Epidermal melanocyte (primary cell): ENCODE data around the gene COPG2.
"Not testable (repeated sequence)": the region's sequence is repeated elsewhere in the genome, so short reads cannot be mapped to it uniquely, and the experiment has no call there.

Experiments
- DNase-seq: peaks from one replicate; pipeline ENCODE4 v3.0.0; 2011; ENCODE audit warnings: low spot score; ENCODE audit not compliant: insufficient read length

COPG2 gene, protein sequence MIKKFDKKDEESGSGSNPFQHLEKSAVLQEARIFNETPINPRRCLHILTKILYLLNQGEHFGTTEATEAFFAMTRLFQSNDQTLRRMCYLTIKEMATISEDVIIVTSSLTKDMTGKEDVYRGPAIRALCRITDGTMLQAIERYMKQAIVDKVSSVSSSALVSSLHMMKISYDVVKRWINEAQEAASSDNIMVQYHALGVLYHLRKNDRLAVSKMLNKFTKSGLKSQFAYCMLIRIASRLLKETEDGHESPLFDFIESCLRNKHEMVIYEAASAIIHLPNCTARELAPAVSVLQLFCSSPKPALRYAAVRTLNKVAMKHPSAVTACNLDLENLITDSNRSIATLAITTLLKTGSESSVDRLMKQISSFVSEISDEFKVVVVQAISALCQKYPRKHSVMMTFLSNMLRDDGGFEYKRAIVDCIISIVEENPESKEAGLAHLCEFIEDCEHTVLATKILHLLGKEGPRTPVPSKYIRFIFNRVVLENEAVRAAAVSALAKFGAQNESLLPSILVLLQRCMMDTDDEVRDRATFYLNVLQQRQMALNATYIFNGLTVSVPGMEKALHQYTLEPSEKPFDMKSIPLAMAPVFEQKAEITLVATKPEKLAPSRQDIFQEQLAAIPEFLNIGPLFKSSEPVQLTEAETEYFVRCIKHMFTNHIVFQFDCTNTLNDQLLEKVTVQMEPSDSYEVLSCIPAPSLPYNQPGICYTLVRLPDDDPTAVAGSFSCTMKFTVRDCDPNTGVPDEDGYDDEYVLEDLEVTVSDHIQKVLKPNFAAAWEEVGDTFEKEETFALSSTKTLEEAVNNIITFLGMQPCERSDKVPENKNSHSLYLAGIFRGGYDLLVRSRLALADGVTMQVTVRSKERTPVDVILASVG

DNA sequence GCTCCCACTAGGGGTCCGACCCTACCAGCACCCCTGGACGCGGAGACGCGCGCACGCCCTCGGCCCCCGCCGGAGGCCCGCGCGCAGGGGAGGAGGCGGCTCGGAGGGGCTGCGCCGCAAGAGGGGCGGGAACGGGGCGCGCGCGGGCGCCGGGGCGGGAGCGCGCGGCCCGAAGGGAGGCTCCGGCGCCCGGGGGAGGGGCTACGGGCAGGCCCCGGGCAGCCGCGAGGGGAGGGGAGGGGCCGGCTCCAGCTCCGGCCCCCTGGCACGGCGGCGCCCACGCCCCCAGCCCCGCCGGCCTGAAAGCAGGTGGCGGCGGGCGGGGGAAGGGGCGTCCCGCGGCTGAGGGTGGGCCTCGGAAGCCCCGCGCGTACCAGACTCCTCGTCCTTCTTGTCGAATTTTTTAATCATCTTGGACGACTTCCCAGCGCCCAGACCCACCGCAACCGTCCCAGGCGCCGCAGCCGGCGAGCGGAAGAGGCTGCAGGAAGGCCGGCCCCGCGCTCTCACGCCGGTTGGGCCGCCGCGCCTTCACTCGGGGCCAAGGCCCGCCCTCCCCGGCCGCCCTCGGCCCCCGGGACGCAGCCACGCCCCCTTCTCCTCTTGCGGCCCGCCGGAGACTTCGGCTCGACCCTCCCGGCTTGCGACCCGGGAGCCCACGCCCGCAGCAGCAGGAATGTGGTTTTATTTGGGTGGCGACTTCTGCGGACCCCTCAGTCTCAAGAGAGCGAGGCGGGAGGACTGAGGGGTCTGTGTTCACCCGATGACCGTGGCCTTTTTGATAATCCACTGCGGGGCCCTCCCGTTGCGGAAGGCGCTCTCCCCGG is at the start of gene COPG2:
TSS of gene COPG2 (minus strand) at position 491 of the 827 bp plus-strand sequence. CDS start at position 411, 80 bp downstream.
- DNase-seq = peak; percentile 92

DNA sequence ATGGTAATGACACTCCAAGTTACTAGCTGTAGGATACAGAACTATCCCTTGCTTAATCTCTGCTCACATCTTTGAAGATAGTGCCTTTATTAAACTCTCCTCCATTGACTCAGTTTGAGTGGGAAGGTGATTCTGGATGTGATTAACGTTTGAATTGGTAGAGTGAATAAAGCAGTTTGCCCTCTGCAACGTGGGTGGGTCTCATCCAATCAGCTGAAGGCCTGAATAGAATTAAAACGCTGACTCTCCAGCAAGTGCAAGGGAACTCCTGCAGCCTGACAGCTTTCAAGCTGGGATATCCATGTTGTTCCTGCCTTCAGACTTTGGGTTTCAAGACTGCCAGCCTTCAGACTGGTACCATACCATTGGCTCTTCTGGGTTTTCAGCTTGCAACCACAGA is 43.9 kb upstream of the COPG2 start:
- DNase-seq = no peak

DNA sequence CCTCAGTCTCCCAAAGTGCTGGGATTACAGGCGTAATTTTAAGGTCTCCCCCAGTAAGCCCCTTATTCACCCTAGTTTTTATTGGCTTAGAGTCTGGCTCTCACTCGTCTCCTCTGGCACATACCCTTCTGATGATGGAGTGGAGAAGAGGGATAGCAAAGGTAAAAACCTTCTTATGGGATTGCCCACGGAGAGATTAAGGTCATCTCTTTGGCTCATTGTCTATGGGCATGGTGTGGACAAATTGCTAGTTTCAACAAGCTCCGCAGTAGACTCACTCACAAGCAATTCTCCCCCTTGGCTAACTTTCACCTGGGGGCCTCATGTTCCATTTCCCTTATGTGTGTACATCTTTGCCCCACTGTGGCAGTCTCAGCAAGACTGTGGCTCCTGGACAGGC is 40.2 kb upstream of the COPG2 start:
- DNase-seq = no peak

DNA sequence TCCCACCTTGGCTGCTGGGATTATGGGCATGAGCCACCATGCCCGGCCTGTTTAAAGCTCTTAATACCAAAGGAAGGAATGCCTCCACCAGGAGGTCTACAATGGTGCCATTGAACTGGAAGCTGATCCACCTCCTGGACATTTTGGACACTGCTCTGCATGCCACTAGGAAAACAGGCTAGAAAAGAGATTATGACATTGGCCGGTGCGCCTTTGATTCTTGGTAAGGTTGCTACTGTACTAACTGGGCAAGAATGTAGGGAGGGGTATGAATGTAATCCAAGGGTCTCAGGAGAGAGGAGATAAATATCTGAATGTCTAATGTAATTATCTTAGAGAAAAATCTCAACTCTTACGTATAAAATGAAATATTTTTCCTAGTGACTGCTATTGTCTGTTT is 39.5 kb upstream of the COPG2 start:
- no peak for DNase-seq

DNA sequence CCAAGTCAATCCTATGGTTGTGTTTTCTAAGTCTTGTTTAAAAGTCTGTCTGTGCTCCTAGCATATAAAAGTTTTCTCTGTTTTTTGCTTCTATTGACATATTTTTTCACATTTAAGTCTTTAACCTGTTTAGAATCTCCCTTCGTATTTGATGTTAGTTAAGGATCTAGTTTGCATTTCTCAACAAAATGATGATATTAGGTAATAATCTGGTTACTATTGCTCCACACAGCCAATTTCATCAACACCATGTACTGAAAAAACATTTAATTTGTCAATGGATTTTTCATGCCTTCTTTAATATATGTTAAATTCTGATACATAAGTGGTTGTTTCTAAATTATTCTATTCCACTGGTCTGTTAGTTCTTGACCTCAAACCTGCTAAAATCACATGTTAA is 35.3 kb upstream of the COPG2 start:
- no peak for DNase-seq

DNA sequence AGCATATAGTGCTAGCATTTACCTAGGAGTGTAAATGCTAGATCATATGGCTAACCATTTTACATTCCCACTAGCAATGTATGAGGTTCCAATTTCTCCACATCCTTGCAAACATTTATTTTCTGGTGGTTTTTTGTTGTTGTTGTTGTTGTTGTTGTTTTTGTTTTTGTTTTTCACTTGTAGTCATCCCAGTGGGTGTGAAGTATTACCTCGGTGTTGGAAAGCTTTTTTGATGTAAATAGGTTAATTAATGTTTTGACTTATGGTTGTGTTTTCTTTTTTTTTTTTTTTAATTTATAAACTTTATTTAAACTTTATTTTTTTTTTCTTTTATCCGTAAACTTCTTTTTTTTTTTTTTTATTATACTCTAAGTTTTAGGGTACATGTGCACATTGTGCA is 33.1 kb upstream of the COPG2 start:
- no peak for DNase-seq

DNA sequence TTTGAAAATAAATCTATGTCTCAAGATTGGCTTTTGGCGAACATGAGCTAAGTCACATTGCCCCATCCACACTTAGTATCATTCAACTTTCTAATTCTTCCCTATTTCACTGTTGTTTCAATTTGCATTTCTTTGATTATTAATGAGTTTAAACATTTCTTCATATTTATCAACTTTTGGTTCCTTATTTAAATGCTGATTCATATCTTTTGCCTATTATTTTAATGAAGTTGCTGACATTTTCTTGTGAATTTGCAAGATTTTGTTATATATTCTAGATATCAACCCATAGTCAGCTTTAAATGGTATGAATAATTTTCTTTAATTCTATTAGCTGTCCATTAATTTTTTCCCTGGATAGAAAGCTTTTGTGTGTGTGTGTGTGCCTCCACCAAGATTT is 32.2 kb upstream of the COPG2 start:
- no peak for DNase-seq

DNA sequence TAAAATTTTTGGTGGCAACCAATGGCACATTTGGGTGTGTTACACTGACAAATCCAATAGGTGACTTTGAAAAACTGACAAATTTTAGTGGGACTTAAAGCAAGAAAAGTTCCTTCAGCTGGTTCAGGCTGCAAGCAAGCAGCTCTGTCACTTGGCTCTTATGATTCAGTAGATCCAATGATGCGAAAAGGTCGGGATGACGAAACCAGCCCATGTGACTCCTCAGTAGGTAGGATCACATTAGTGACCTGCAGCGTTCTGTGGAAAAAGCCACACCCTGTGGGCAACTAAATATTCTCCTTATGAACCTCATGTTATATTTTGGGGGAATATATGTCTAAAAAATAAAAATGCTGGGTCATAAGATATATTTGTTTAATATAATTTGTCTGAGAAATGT is 31.1 kb upstream of the COPG2 start:
- no peak for DNase-seq

DNA sequence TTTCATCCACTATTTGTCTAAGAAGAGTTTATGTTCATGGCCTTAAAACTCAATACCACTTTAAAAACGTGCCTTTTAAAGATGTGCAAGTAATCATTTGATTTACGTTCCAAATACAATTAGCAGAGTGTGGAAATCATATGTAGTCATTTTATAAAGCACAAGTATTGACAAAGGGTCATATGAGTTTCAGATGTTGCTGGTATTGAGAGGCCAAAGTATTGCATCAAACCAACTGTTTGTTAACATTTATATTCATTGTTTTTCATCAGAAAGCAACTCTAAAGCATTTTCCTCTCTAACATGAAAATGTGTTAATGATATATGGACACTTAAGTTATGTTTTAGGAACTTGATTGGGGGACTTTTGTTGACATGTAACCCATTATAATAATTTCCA is 29.3 kb upstream of the COPG2 start:
- DNase-seq = no peak

DNA sequence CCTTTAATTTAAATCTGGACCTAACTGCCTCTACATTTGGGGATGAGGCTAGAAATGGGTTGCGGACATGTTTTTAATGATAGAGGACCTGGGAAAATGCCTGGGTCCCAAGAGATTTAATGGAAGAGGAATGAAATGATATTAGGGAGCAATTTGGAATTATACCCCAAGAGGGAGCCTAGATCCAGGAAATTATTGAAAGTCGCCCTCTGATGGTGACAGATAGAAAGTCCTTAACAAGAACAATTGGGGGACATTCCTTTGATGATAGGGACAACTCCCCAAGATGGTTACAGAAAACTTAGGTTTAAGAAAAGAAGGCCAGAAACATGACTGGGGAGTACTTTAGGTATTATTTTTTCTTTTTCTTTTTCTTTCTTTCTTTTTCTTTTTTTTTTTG is 27.3 kb upstream of the COPG2 start:
- no peak for DNase-seq

DNA sequence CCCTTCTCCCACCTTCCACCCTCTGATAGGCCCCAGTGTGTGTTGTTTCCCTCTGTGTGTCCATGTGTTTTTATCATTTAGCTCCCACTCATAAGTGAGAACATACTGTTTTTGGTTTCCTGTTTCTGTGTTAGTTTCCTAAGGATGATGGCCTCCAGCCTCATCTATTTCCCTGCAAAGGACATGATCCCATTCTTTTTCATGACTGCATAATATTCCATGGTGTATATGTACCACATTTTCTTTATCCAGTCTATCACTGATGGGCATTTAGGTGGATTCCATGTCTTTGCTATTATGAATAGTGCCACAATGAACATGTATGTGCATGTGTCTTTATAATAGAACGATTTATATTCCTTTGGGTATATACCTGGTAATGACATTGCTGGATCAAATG is 23.8 kb upstream of the COPG2 start:
- DNase-seq = not testable (repeated sequence)

DNA sequence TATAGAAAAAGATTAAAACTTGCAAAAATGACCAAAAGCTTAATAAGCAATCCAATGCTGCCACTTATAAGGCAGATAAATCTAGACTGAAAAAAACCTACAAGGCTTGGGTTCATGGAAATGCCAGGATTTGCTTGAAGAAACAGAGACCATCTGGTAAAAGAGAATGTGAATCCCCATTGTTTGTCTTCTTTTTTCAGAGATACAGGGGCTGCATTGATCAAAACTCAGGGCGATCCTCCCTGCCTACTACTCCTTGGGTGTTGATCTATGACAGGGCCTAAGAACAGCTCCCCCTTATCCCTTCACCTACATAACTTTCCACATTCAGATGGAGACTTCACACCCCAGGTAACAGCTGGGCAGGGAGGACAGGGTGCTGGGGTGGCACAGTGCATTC is 21.1 kb upstream of the COPG2 start:
- no peak for DNase-seq

DNA sequence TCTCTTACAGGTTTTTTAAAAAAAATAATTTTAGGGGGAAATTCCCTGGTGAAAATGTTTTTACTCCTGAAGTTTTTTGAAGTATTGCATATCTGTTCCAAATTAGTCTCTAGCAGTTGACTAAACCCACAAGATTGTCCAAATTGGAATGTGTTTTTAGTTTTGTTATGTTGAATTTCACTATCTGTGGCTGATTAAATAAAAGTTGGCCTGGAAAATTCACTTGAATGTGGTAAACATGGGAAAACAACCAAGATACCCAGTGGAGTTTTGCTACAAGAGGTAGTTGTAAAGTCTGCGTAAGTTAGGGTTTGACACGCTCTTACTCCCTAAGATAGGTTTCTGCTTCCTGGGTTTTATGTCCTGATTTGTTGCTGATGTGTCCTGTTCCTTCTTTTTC is 14.5 kb upstream of the COPG2 start:
- DNase-seq = no peak

DNA sequence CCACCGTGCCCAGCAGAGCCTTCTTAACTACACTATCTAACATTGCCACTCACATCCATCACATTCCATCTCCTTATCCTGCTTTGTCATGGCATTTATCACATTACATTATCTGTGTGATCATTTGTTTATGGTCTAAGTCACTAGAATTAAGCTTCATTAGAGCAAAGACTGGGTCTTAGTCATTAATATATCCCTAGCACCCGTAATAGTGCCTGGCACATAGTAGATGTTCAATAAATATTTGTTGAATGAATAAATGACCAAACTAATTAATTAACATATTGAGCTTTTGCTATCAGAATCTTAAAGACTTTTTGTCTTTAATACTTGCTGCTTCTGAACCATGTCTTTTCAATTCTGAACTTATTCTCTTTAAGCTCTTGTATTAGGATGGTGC is 5.9 kb upstream of the COPG2 start:
- DNase-seq = no peak

DNA sequence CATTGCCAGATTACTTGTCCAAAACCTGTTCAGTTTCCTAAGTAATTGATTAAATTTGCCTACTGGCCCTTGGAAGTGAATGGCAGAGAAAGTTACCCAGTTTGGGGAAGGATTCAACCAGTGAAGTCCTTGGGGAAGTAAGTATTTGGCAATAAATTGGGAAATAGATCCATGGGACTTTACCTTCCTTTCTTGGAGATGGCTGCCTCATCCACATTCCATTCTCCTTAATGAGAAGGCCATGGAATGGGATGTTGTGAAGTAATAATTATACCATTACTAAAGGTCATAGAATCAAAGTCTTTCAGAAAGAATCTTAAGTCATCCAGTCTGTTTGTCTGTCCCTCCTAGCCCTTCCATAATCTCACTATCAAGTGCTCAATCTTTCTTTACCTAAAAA is 4.5 kb upstream of the COPG2 start:
- no peak for DNase-seq

DNA sequence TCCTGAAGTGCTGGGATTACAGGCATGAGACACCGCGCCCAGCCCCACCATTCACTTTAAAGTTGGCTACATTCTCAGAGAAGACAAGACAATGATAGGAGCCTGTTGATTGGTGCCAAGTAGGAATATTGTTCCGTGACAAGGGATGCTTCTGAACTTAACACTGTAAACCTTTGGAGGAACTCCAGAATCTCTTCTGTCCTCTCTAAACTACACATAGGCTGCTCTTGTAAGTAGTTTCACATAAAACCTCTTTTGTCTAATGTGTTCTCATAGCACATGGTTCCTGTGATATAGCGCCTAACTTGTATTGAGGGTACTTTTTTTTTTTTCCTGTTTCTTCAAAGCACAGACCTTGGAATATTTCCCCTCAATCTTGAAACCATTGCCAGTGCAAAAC is 3.6 kb upstream of the COPG2 start:
- no peak for DNase-seq

DNA sequence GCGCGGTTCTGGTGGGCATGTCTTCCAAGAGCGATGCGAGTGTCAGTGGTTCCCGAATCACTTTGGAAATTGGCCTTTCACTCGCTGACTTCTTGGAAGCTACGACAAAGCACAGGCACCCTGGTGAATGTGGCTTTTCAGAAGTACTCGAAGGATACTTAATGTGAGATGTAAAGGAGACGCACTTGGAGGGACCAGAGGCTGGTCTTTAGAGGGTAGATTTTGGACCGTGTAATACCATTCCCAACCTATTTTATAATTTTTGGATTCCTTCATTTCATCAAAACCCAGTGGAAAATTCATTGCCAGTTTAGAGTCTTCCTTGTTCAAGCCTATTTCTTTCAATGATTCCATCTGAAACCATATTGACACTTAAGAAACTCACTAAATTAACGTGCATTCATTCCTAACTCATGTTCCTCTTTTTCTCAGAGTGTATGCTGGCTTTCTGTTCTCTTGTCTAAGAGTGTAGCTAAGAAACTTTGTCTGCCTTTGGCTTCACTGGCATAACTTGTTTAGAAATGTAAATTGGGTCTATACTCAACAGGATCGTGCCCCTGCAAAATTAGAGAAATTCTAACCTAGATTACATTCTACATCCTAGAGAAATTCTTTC is 645 bp upstream of the COPG2 start:
- DNase-seq = no peak

DNA sequence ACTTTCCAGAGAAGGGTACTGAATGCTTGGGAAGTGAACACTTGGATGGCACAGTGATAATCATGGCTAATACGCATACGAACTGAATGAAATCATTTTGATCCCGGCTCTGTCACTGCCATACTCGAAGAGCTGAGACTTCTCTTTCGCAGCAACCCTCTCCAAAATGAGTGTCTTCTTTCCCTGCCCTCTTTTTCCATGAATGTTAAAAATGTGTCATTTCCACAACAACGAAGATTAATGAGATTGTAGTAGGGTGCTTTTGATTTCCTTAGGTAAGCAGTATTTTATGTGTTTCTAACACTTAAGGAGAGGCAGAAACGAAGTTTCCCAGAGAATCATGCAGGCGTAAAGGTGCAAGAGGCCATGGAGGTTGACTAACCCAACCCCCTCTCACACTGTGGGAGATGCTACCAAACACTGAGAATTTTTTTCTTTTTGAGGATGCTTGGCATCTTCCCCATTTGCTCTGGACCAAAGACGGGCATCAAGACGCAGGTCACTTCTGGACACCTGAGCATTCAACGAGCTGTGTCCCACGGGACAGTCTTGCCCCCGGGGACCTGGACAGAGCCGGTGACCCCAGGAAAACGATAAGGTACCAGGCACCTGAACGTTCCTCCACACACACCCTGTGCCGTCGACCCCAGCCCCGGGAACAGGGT is 823 bp downstream of the COPG2 start:
- DNase-seq = no peak

DNA sequence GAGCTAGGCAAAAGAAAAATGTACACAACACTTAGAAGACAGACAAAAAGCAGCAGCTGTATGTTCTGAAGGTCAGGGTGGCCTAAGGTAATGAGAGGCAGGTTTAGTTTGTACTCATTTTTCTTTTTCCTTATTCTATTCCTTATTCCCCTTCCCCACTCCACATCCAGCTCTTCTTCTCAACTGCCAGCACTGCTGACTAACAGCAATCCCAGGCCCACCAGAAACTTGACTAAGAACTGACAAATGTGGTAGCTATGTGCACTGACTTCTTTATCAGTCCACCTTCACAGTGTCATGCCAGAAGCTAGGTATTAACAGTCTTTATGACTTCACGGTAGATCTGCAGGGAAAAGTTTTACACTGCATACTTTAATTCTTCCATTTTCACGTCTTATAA is 6.1 kb downstream of the COPG2 start:
- DNase-seq = no peak

DNA sequence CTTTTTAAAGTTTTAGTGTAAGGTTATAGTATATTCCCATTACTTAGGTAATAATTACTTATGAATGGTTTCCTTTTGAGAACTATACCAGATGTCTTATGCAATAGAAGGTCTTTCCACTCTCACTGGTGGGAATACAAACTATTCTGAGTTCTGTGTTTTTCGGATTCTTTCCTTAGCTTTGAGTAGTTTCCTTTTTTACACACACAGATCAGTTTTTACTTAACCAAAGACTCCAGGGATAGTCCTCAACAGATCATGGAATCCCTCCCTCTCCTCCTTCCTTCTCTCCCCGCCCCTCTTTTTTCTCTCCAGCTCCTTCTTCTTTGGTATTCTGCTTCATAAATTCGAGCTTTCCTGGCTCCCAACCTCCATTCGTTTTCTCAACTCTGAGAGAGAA is 13.3 kb downstream of the COPG2 start:
- no peak for DNase-seq

DNA sequence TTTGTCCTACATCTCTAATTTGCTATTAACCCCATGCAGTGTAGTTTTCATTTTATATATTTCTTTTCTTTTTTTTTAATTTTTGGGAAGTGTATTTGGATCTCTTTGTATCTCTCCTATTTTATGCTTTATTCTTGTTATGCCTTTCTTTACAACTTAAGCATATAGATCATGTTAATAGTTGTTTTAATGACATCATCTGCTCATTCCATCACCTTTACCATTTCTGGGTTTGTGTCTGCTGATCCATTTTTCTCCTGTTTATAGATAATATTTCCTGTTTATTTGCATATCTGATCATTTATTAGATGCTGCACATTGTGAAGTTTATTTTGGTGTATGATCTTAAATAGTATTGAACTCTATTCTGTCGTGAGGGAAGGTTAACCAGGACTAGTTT is 13.7 kb downstream of the COPG2 start:
- no peak for DNase-seq
